IMR-90 (cell line): ENCODE results near the gene PACSIN2. TPM values are rescaled to one million over a fixed set of nuclear protein-coding genes. Genes with fewer than 3 reads are reported as not detected.

ENCODE experiments used
- ATAC-seq: fragments of 200-7000 bp; cut with Tn5 transposase; 2 replicates; pipeline ENCODE4 v1.9.1; 2020; ENCODE audit warnings: low read depth, mild to moderate bottlenecking, moderate library complexity
- BruUV-seq: library from RNA; stranded (reverse); fragments of 400-500 nt; replicated peaks from 2 replicates; lab custom pipeline; 2021; lab: Mats Ljungman, UMichigan
- CTCF ChIA-PET: fragments of 300-600 bp; formaldehyde crosslinking; extraction: SDS; loops from one replicate; lab custom pipeline; 2021; ENCODE audit warnings: antibody characterized with exemption; lab: Yijun Ruan, JAX
- POLR2A ChIA-PET: fragments of 300-600 bp; sonication (Branson Sonifier 250); formaldehyde crosslinking; loops from one replicate; lab custom pipeline; 2022; ENCODE audit warnings: antibody characterized with exemption; ENCODE audit not compliant: unreplicated experiment; lab: Charles Lee
- DNase-seq: peaks from one replicate; pipeline ENCODE4 v3.0.0; 2013
- H2AFZ ChIP-seq: replicated peaks from 2 replicates; pipeline ENCODE3; 2013; ENCODE audit warnings: low read length, mild to moderate bottlenecking; ENCODE audit not compliant: poor library complexity
- H2AK5ac ChIP-seq: 2 replicates; pipeline ENCODE4 v1.6.1; 2013; ENCODE audit warnings: low read depth, low read length, inconsistent platforms
- H2AK9ac ChIP-seq: replicated peaks from 2 replicates; pipeline ENCODE3; 2013; ENCODE audit warnings: mild to moderate bottlenecking, low read depth, low read length, moderate library complexity; ENCODE audit not compliant: poor library complexity
- H2BK120ac ChIP-seq: 2 replicates; pipeline ENCODE4 v1.6.1; 2013; ENCODE audit warnings: low read depth, low read length, inconsistent platforms
- H2BK15ac ChIP-seq: 3 replicates; pipeline ENCODE4 v1.6.1; 2013; ENCODE audit warnings: low read depth, low read length, inconsistent platforms
- H2BK20ac ChIP-seq: 2 replicates; pipeline ENCODE4 v1.6.1; 2013; ENCODE audit warnings: low read depth, mild to moderate bottlenecking, inconsistent platforms, low read length, moderate library complexity
- H2BK5ac ChIP-seq: 2 replicates; pipeline ENCODE4 v1.6.1; 2013; ENCODE audit warnings: mild to moderate bottlenecking, low read depth, low read length, inconsistent platforms; ENCODE audit not compliant: poor library complexity, severe bottlenecking
- H3K14ac ChIP-seq: replicated peaks from 2 replicates; pipeline ENCODE4 v1.6.1; 2013; ENCODE audit warnings: low read depth, low read length, inconsistent platforms
- H3K18ac ChIP-seq: 2 replicates; pipeline ENCODE4 v1.6.1; 2013; ENCODE audit warnings: low read depth, low read length, control low read depth
- H3K23ac ChIP-seq: 2 replicates; pipeline ENCODE4 v1.6.1; 2013; ENCODE audit warnings: low read depth, low read length, inconsistent platforms
- H3K27ac ChIP-seq: 2 replicates; pipeline ENCODE4 v1.5.1; 2013; ENCODE audit warnings: mild to moderate bottlenecking, control low read depth, low read length; ENCODE audit not compliant: insufficient read depth
- H3K27me3 ChIP-seq: 2 replicates; pipeline ENCODE4 v1.6.1; 2013; ENCODE audit warnings: low read length; ENCODE audit not compliant: control insufficient read depth, insufficient read depth
- H3K36me3 ChIP-seq: 2 replicates; pipeline ENCODE4 v1.6.1; 2013; ENCODE audit warnings: low read length, mixed read lengths; ENCODE audit not compliant: control insufficient read depth, insufficient read depth
- H3K4ac ChIP-seq: 2 replicates; pipeline ENCODE4 v1.6.1; 2013; ENCODE audit warnings: low read depth, low read length, inconsistent platforms
- H3K4me1 ChIP-seq: 2 replicates; pipeline ENCODE4 v1.6.1; 2013; ENCODE audit warnings: low read length, mixed read lengths; ENCODE audit not compliant: control insufficient read depth, insufficient read depth
- H3K4me2 ChIP-seq: 2 replicates; pipeline ENCODE4 v1.6.1; 2013; ENCODE audit warnings: low read depth, mild to moderate bottlenecking, control low read depth, low read length, moderate library complexity
- H3K4me3 ChIP-seq: 2 replicates; pipeline ENCODE4 v1.5.1; 2013; ENCODE audit warnings: low read depth, mild to moderate bottlenecking, control low read depth, low read length, moderate library complexity; ENCODE audit not compliant: insufficient read depth
- H3K56ac ChIP-seq: 2 replicates; pipeline ENCODE4 v1.6.1; 2013; ENCODE audit warnings: low read length, inconsistent platforms; ENCODE audit not compliant: insufficient read depth; ENCODE audit errors: extremely low read depth
- H3K79me1 ChIP-seq, 2 experiments: 2 replicates each; pipeline ENCODE4 v1.6.1; 2013; ENCODE audit warnings: low read length in 2 of 2, inconsistent platforms in 1 of 2, low read depth in 1 of 2
- H3K9ac ChIP-seq: 2 replicates; pipeline ENCODE4 v1.6.1; 2013; ENCODE audit warnings: low read depth, low read length, control low read depth
- H3K9me1 ChIP-seq: 2 replicates; pipeline ENCODE4 v1.6.1; 2013; ENCODE audit warnings: low read length, inconsistent platforms; ENCODE audit not compliant: insufficient read depth
- H3K9me3 ChIP-seq: 2 replicates; pipeline ENCODE4 v1.6.1; 2013; ENCODE audit warnings: low read length; ENCODE audit not compliant: control insufficient read depth, insufficient read depth
- H4K20me1 ChIP-seq: 2 replicates; pipeline ENCODE4 v1.6.1; 2013; ENCODE audit warnings: low read length, inconsistent platforms; ENCODE audit not compliant: insufficient read depth
- H4K5ac ChIP-seq: 2 replicates; pipeline ENCODE4 v1.6.1; 2013; ENCODE audit warnings: mild to moderate bottlenecking, low read depth, low read length, control low read depth
- H4K8ac ChIP-seq, 2 experiments: 2 replicates each; pipeline ENCODE4 v1.6.1; 2013; ENCODE audit warnings: low read depth in 2 of 2, low read length in 2 of 2, control low read depth in 1 of 2, inconsistent platforms in 1 of 2
- H4K91ac ChIP-seq: 2 replicates; pipeline ENCODE4 v1.6.1; 2013; ENCODE audit warnings: low read depth, low read length, inconsistent platforms; ENCODE audit not compliant: insufficient read depth
- CHD1 ChIP-seq: IDR thresholded peaks from 2 replicates; pipeline ENCODE4 v1.6.1; 2012; ENCODE audit warnings: low read depth, low read length, improper control_type of control experiment
- CTCF ChIP-seq: conservative IDR thresholded peaks from 2 replicates; pipeline ENCODE4 v1.5.1; 2012; ENCODE audit warnings: mild to moderate bottlenecking, low read depth, low read length, improper control_type of control experiment
- MAFK ChIP-seq: IDR thresholded peaks from 2 replicates; pipeline ENCODE4 v1.6.1; 2012; ENCODE audit warnings: low read depth, low read length, improper control_type of control experiment
- POLR2A ChIP-seq: IDR thresholded peaks from 2 replicates; pipeline ENCODE4 v1.6.1; 2012; ENCODE audit warnings: mild to moderate bottlenecking, low read depth, low read length
- WGBS, 2 experiments: methylation state at CpG; one replicate each; pipeline versions ENCODE4 v1.1.5 to v1.1.7; 2013; ENCODE audit warnings: missing lambda C conversion rate in 2 of 2; ENCODE audit not compliant: insufficient read length in 1 of 2; ENCODE audit errors: extremely low coverage in 2 of 2; 5-methylcytosine and 5-hydroxymethylcytosine counted together
- dilution Hi-C: fragments of 300-500 bp; cut with HindIII; formaldehyde crosslinking; loops from one replicate; pipeline ENCODE4 v1.14.3; 2018; ENCODE audit warnings: low sequenced_read_pairs; ENCODE audit not compliant: unreplicated experiment
- in situ Hi-C: fragments of 300-500 bp; cut with MboI; formaldehyde crosslinking; loops from 3 replicates; pipeline ENCODE4 v1.14.3; 2019; ENCODE audit warnings: low sequenced_read_pairs, inconsistent platforms, mixed read lengths
- intact Hi-C: fragments of 100-400 bp; cut with micrococcal nuclease; formaldehyde crosslinking; loops from 2 replicates; pipeline ENCODE4 v1.10.0; 2022
- polyA plus RNA-seq, 3 experiments: library from polyadenylated mRNA; depleted of rRNA; stranded (reverse); fragments of >200 nt; gene quantifications; 2 replicates each; pipeline ENCODE4 v1.2.3, GENCODE V29; 2012; ENCODE audit warnings: low replicate concordance in 1 of 3
- total RNA-seq: library from RNA; depleted of rRNA; stranded (reverse); fragments of >200 nt; gene quantifications from 2 replicates; pipeline ENCODE4 v1.2.3, GENCODE V29; 2012

Gene PACSIN2
- total and polyA plus RNA-seq, 2 of the 4 experiments (the other 2 are of a cell fraction): 85.0 to 118 TPM

DNA sequence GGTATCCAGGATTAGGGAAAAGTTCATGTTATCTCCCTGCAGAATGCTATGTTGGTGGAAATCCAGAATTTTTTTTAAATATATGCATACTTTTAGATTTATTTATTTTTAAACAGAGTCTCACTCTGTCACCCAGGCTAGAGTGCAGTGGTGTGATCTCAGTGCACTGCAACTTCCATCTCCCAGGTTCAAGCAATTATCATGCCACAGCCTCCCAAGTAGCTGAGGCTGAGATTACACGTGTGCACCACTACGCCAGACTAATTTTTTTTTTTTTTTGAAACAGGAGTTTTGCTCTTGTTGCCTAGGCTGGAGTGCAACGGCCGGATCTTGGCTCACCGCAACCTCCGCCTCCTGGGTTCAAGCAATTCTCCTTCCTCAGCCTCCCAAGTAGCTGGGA, 2.6 kb downstream of the PACSIN2 start (continued):
- TF ChIP-seq CTCF (no peak), MAFK (no peak), POLR2A (no peak)

- Histone ChIP-seq H3K18ac (no peak overlapping the region), H3K23ac (no peak overlapping the region), H4K5ac (no peak overlapping the region), H2BK20ac (no peak overlapping the region), H2AK9ac (no peak overlapping the region), H2AFZ (no peak overlapping the region), H2BK5ac (no peak overlapping the region), H4K8ac (no peak overlapping the region), H4K91ac (no peak overlapping the region), H2BK120ac (no peak overlapping the region), H3K4ac (no peak overlapping the region), H3K27ac (no peak overlapping the region), H2BK15ac (no peak overlapping the region), H3K36me3 (no peaks in the 10 kb centered on the region), H3K9me3 (no peaks in the 10 kb centered on the region), H3K79me1 (peaks cover 12 to 65% of the 10 kb centered on the region in 2 experiments; a peak in 3 of 4 replicates), H4K20me1 (peaks cover 53% of the 10 kb centered on the region), H3K9ac (no peak overlapping the region), H2AK5ac (no peak overlapping the region), H3K9me1 (peaks cover 27% of the 10 kb centered on the region), H3K4me3 (no peak overlapping the region), H3K4me1 (peaks cover 18% of the 10 kb centered on the region), H3K14ac (no peak overlapping the region), H3K56ac (no peak overlapping the region), H3K4me2 (no peak overlapping the region), H3K27me3 (no peaks in the 10 kb centered on the region)
- WGBS, 2 experiments: 94% methylated on average over 3 of the region's 7 CpGs; no CpG with 5 or more reads in 1 of the 2 experiments
- ChIA-PET POLR2A (no interaction called here), CTCF (no interaction called here)
- intact Hi-C loops (loop anchor here (5.0 kb wide), 2 partner anchors 79 to 109 kb away; no protein-coding TSS in a partner anchor), in situ Hi-C loops (no loop called here), dilution Hi-C loops (no loop called here)
- BruUV-seq: no TSS peak
- no peak for ATAC-seq
- DNase-seq: no peak
- TF ChIP-seq CHD1: no peak
Measured at GRCh38 chr22:43011079-43011478, 3.9 kb downstream of the PACSIN2 start.
